Fibroblast of lung (primary cell): ENCODE results near the gene PREB. TPM values are rescaled to one million over a fixed set of nuclear protein-coding genes. Genes with fewer than 3 reads are reported as not detected.

ENCODE experiments used
- DNase-seq, 2 donors: peaks; one replicate each; pipeline versions ENCODE4 v3.0.0 to v3.0.0-alpha.2; 2010; ENCODE audit warnings: low read depth in 2 of 2
- H2AFZ ChIP-seq: 2 replicates; pipeline ENCODE4 v1.5.1; 2012; ENCODE audit warnings: low read length, control low read depth, inconsistent platforms
- H3K27ac ChIP-seq: 2 replicates; pipeline ENCODE4 v1.5.1; 2011; ENCODE audit warnings: low read length, control low read depth; ENCODE audit not compliant: insufficient read depth
- H3K27me3 ChIP-seq: 2 replicates; pipeline ENCODE4 v1.5.1; 2011; ENCODE audit warnings: mild to moderate bottlenecking, low read length; ENCODE audit not compliant: control insufficient read depth, insufficient read depth
- H3K36me3 ChIP-seq: 2 replicates; pipeline ENCODE4 v1.5.1; 2011; ENCODE audit warnings: low read length; ENCODE audit not compliant: control insufficient read depth, insufficient read depth
- H3K4me1 ChIP-seq: 2 replicates; pipeline ENCODE4 v1.5.1; 2011; ENCODE audit warnings: low read length; ENCODE audit not compliant: control insufficient read depth, insufficient read depth; ENCODE audit errors: extremely low read depth
- H3K4me2 ChIP-seq: 2 replicates; pipeline ENCODE4 v1.5.1; 2011; ENCODE audit warnings: low read length, control low read depth; ENCODE audit not compliant: insufficient read depth; ENCODE audit errors: extremely low read depth
- H3K4me3 ChIP-seq, 4 experiments: fragments of 200-600 bp in 1 of 4; sonication (generic) in 1 of 4; replicated peaks in 1 of 4; 2 replicates each; pipeline ENCODE4 v1.5.1; 2011 to 2016; ENCODE audit warnings: low read length in 4 of 4, low read depth in 3 of 4, mild to moderate bottlenecking in 3 of 4, control low read depth in 2 of 4, inconsistent platforms in 1 of 4, mixed read lengths in 1 of 4; ENCODE audit not compliant: insufficient read depth in 1 of 4; ENCODE audit errors: control extremely low read depth in 1 of 4
- H3K79me2 ChIP-seq: 2 replicates; pipeline ENCODE4 v1.5.1; 2012; ENCODE audit warnings: mild to moderate bottlenecking, low read length, inconsistent platforms; ENCODE audit not compliant: control insufficient read depth, insufficient read depth
- H3K9ac ChIP-seq: 2 replicates; pipeline ENCODE4 v1.5.1; 2011; ENCODE audit warnings: mild to moderate bottlenecking, low read length, control low read depth; ENCODE audit not compliant: insufficient read depth
- H3K9me3 ChIP-seq: 2 replicates; pipeline ENCODE4 v1.5.1; 2012; ENCODE audit warnings: low read depth, low read length; ENCODE audit not compliant: control insufficient read depth, insufficient read depth
- H4K20me1 ChIP-seq: 2 replicates; pipeline ENCODE4 v1.5.1; 2011; ENCODE audit warnings: low read length; ENCODE audit not compliant: control insufficient read depth, insufficient read depth; ENCODE audit errors: extremely low read depth
- EZH2 ChIP-seq: IDR thresholded peaks from 2 replicates; pipeline ENCODE4 v1.5.1; 2012; ENCODE audit warnings: low read length, control low read depth, mild to moderate bottlenecking; ENCODE audit errors: missing control alignments
- polyA plus RNA-seq, 2 donors: library from polyadenylated mRNA; depleted of rRNA in 1 of 2; stranded (reverse) in 1 of 2; unstranded in 1 of 2; fragments of >200 nt; gene quantifications; 2 replicates each; pipeline ENCODE4 v1.2.1, GENCODE V29; 2011 to 2012; ENCODE audit warnings: missing spikeins in 1 of 2
- total RNA-seq: library from RNA; depleted of rRNA; stranded (reverse); fragments of >200 nt; gene quantifications from 2 replicates; pipeline ENCODE4 v1.2.1, GENCODE V29; 2014
- TF ChIP-seq, protein P1 (sequence below), 2 donors: IDR thresholded peaks in 1 of 2; conservative IDR thresholded peaks in 1 of 2; 1 replicate in 1 of 2; 2 replicates in 1 of 2; pipeline ENCODE4 v1.5.1; 2011 to 2012; ENCODE audit warnings: low read length in 2 of 2, control low read depth in 1 of 2, inconsistent platforms in 1 of 2, low read depth in 1 of 2, mild to moderate bottlenecking in 1 of 2

Gene PREB
- total and polyA plus RNA-seq, 2 donors (not counting 1 experiment from before 2014, with no cell fraction given), result 36.0 to 42.9 TPM

DNA sequence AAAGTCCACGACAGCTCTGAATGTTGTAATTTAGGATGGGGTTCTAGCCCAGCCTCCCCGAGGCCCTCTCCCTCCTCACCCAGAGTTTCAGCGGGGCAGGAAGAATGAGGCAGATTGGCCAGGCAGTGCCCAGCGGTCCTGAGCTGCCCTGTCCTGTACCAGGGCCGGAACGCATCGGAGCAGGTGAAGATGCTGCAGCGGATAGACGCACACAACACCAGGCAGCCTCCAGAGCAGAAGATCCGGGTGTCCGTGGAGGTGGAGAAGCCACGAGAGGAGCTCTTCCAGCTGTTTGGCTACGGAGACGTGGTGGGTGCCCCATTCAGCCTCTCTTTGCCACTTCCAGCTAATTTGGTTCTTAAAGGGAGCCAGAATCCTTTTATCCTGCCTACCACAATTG, 37.1 kb downstream of the PREB start:
- no peaks in the 10 kb centered on the region for H3K9me3 ChIP-seq
- no peaks in the 10 kb centered on the region for H3K36me3 ChIP-seq
- H3K27ac ChIP-seq, result no peak overlapping the region
- no peak overlapping the region for H3K4me2 ChIP-seq
- H3K9ac ChIP-seq, result no peak overlapping the region
- no peak for DNase-seq
- no peaks in the 10 kb centered on the region for H3K79me2 ChIP-seq
- no peak overlapping the region for H2AFZ ChIP-seq
- H3K4me1 ChIP-seq, result no peaks in the 10 kb centered on the region
- no peaks in the 10 kb centered on the region for H4K20me1 ChIP-seq
- TF ChIP-seq EZH2, result no peak
- TF ChIP-seq, protein P1, sequence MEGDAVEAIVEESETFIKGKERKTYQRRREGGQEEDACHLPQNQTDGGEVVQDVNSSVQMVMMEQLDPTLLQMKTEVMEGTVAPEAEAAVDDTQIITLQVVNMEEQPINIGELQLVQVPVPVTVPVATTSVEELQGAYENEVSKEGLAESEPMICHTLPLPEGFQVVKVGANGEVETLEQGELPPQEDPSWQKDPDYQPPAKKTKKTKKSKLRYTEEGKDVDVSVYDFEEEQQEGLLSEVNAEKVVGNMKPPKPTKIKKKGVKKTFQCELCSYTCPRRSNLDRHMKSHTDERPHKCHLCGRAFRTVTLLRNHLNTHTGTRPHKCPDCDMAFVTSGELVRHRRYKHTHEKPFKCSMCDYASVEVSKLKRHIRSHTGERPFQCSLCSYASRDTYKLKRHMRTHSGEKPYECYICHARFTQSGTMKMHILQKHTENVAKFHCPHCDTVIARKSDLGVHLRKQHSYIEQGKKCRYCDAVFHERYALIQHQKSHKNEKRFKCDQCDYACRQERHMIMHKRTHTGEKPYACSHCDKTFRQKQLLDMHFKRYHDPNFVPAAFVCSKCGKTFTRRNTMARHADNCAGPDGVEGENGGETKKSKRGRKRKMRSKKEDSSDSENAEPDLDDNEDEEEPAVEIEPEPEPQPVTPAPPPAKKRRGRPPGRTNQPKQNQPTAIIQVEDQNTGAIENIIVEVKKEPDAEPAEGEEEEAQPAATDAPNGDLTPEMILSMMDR (conservative IDR thresholded peaks at IDR 0.05 in 1 of 2, IDR thresholded peaks at IDR 0.05 in 1 of 2; ENCODE audit: low read depth in 1 of 2, low read length in 2 of 2), result no peak
- H3K4me3 ChIP-seq, result no peak overlapping the region
- H3K27me3 ChIP-seq, result no peaks in the 10 kb centered on the region

DNA sequence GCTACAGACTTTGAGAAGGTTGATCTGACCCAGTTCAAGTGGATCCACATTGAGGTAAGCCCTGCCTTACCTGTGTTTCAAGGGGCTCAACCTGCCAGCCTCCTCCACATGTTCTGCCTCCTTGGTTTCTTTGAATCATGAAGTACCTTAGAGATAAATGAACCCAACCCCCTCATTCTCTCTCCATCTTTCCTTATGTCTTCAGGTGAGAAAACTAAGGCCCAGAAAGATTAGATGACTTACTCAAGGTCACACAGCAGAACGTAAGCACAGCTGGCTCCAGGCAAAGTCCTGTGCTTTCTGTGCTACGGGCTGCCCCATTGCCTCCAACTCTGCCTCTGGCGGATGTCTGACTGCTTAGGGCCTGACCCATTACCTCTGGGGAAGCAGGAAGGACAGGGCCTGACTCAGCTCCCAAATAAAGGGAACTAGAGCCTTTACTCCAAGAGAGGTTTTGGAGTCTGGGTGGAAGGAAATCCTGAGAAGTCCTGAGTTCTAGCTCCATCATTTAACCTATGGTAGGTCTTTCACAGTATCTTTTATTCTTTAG, 37.6 kb downstream of the PREB start:
- no peak for TF ChIP-seq EZH2
- TF ChIP-seq, protein P1 (conservative IDR thresholded peaks at IDR 0.05 in 1 of 2, IDR thresholded peaks at IDR 0.05 in 1 of 2; ENCODE audit: low read depth in 1 of 2, low read length in 2 of 2), result no peak
- Histone ChIP-seq H3K4me2 (no peak overlapping the region), H3K27me3 (no peaks in the 10 kb centered on the region), H3K79me2 (no peaks in the 10 kb centered on the region), H3K9me3 (no peaks in the 10 kb centered on the region), H2AFZ (no peak overlapping the region), H3K4me3 (no peak overlapping the region), H3K4me1 (no peaks in the 10 kb centered on the region), H3K36me3 (no peaks in the 10 kb centered on the region), H3K9ac (no peak overlapping the region), H3K27ac (no peak overlapping the region), H4K20me1 (no peaks in the 10 kb centered on the region)
- no peak for DNase-seq

DNA sequence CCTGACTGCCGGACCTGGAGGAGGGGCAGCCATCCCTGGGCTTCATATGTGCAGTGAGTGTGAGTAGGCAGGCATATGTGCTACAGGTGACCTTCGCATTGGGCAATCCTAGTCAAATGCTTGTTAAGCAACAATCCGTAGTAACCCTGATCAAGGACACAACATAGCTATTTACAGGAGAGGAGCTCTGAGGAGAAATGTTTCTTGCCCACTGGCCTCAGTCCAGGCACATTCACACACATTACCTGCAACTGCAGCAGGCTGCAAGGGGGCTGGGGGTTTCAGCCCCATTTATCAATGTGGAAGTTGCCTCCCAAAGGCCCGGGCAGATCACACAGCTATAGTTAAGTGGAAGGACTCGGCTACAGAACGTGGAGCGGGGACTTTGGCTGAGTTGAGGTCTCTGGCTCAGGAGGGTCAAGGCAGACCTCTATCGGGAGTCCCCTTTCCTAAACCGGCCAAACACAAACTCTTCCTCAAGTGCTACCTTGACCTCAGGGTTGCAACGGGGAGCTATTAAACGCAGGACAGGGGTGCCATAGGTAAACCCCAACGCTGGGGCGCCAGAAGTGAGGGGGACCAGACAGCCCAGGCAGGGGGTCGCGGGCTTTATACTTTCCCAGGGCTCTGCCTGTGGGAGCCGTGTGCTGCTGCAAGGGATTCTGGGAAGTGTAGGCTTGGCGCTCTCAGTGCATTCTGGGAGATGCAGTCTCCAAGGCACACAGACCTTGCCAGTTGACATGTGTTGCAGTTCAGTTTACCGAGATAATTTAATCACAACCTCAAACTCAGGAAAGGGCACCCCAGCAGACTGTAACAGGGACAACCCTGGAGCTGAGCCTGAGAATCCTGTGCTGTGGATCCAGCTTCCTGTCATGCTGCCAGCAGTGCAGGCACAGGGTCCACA, 38.4 kb downstream of the PREB start:
- H3K36me3 ChIP-seq, result no peaks in the 10 kb centered on the region
- H3K4me1 ChIP-seq, result no peaks in the 10 kb centered on the region
- no peaks in the 10 kb centered on the region for H3K9me3 ChIP-seq
- H3K79me2 ChIP-seq, result no peaks in the 10 kb centered on the region
- no peak for TF ChIP-seq EZH2
- TF ChIP-seq, protein P1 (conservative IDR thresholded peaks at IDR 0.05 in 1 of 2, IDR thresholded peaks at IDR 0.05 in 1 of 2; ENCODE audit: low read depth in 1 of 2, low read length in 2 of 2), result no peak
- H3K4me3 ChIP-seq, result peak overlapping the region in 2 of 4 experiments; percentile 34 to 38
- peak; percentile 42 to 63 for DNase-seq
- H2AFZ ChIP-seq, result peak overlapping the region; percentile 37
- H3K9ac ChIP-seq, result no peak overlapping the region
- H4K20me1 ChIP-seq, result no peaks in the 10 kb centered on the region
- peak overlapping the region; percentile 44 for H3K4me2 ChIP-seq
- no peak overlapping the region for H3K27ac ChIP-seq
- no peaks in the 10 kb centered on the region for H3K27me3 ChIP-seq
